H9 (cell line): ENCODE results near the gene IRS2. TPM values are rescaled to one million over a fixed set of nuclear protein-coding genes. Genes with fewer than 3 reads are reported as not detected.

Experiments used
- DNase-seq: peaks from one replicate; pipeline ENCODE4 v3.0.0-alpha.2; 2017
- H2AFZ ChIP-seq: one replicate; pipeline ENCODE4 v1.6.1; 2013; ENCODE audit warnings: mild to moderate bottlenecking, low read length, control low read depth, moderate library complexity
- H2AK5ac ChIP-seq: 2 replicates; pipeline ENCODE4 v1.6.1; 2013; ENCODE audit warnings: low read length, control low read depth, mixed read lengths; ENCODE audit not compliant: insufficient read length
- H2BK120ac ChIP-seq: one replicate; pipeline ENCODE4 v1.6.1; 2013; ENCODE audit warnings: low read depth, mild to moderate bottlenecking, low read length, control low read depth, inconsistent platforms; ENCODE audit not compliant: poor library complexity, severe bottlenecking
- H2BK12ac ChIP-seq: 2 replicates; pipeline ENCODE4 v1.6.1; 2013; ENCODE audit warnings: low read length, control low read depth, mixed read lengths, low read depth; ENCODE audit not compliant: insufficient read length
- H2BK15ac ChIP-seq: 2 replicates; pipeline ENCODE4 v1.6.1; 2013; ENCODE audit warnings: low read depth, low read length, control low read depth
- H2BK20ac ChIP-seq: one replicate; pipeline ENCODE4 v1.6.1; 2013; ENCODE audit warnings: low read depth, mild to moderate bottlenecking, low read length, control low read depth, inconsistent platforms; ENCODE audit not compliant: poor library complexity, severe bottlenecking
- H2BK5ac ChIP-seq: 2 replicates; pipeline ENCODE4 v1.6.1; 2013; ENCODE audit warnings: low read length, control low read depth, mixed read lengths; ENCODE audit not compliant: insufficient read length
- H3K14ac ChIP-seq: 2 replicates; pipeline ENCODE4 v1.6.1; 2013; ENCODE audit warnings: low read length, control low read depth; ENCODE audit not compliant: insufficient read depth
- H3K18ac ChIP-seq: 2 replicates; pipeline ENCODE4 v1.6.1; 2013; ENCODE audit warnings: low read depth, mild to moderate bottlenecking, mixed read lengths, low read length, control low read depth; ENCODE audit not compliant: insufficient read length
- H3K23ac ChIP-seq: 2 replicates; pipeline ENCODE4 v1.6.1; 2013; ENCODE audit warnings: low read length, control low read depth, mixed read lengths, low read depth; ENCODE audit not compliant: insufficient read length
- H3K23me2 ChIP-seq: 2 replicates; pipeline ENCODE4 v1.6.1; 2013; ENCODE audit warnings: low read depth, mild to moderate bottlenecking, mixed read lengths, low read length, control low read depth; ENCODE audit not compliant: insufficient read length, poor library complexity, severe bottlenecking
- H3K27ac ChIP-seq: 2 replicates; pipeline ENCODE4 v1.5.1; 2013; ENCODE audit warnings: low read length, control low read depth, mixed read lengths, low read depth; ENCODE audit not compliant: insufficient read length
- H3K27me3 ChIP-seq: 2 replicates; pipeline ENCODE4 v1.6.1; 2013; ENCODE audit warnings: low read length, control low read depth, inconsistent platforms; ENCODE audit not compliant: insufficient read depth
- H3K4ac ChIP-seq: 2 replicates; pipeline ENCODE4 v1.6.1; 2013; ENCODE audit warnings: low read depth, mild to moderate bottlenecking, control low read depth, inconsistent platforms, low read length, moderate library complexity
- H3K4me1 ChIP-seq: 2 replicates; pipeline ENCODE4 v1.6.1; 2013; ENCODE audit warnings: low read length, control low read depth, inconsistent platforms; ENCODE audit not compliant: insufficient read depth
- H3K4me2 ChIP-seq: 2 replicates; pipeline ENCODE4 v1.6.1; 2013; ENCODE audit warnings: low read length, control low read depth, mixed read lengths; ENCODE audit not compliant: insufficient read length, insufficient read depth
- H3K56ac ChIP-seq: 2 replicates; pipeline ENCODE4 v1.6.1; 2013; ENCODE audit warnings: low read depth, mild to moderate bottlenecking, mixed read lengths, low read length, control low read depth; ENCODE audit not compliant: insufficient read length
- H3K79me1 ChIP-seq: 2 replicates; pipeline ENCODE4 v1.6.1; 2013; ENCODE audit warnings: low read depth, mild to moderate bottlenecking, moderate library complexity, low read length, control low read depth, inconsistent platforms; ENCODE audit not compliant: insufficient read depth, poor library complexity, severe bottlenecking
- H3K79me2 ChIP-seq: 2 replicates; pipeline ENCODE4 v1.6.1; 2013; ENCODE audit warnings: low read length, control low read depth, inconsistent platforms; ENCODE audit not compliant: insufficient read depth
- H3K9ac ChIP-seq: 2 replicates; pipeline ENCODE4 v1.6.1; 2013; ENCODE audit warnings: low read length, control low read depth, mixed read lengths; ENCODE audit not compliant: insufficient read length; ENCODE audit errors: extremely low read depth
- H3K9me3 ChIP-seq: one replicate; pipeline ENCODE4 v1.6.1; 2013; ENCODE audit warnings: low read depth, low read length, inconsistent platforms; ENCODE audit not compliant: control insufficient read depth
- H3T11ph ChIP-seq: one replicate; pipeline ENCODE4 v1.6.1; 2013; ENCODE audit warnings: mild to moderate bottlenecking, low read length, control low read depth, inconsistent platforms
- H4K20me1 ChIP-seq: one replicate; pipeline ENCODE4 v1.6.1; 2013; ENCODE audit not compliant: control insufficient read depth, insufficient read length, insufficient read depth
- H4K5ac ChIP-seq: 2 replicates; pipeline ENCODE4 v1.6.1; 2013; ENCODE audit warnings: low read depth, mild to moderate bottlenecking, mixed read lengths, low read length, control low read depth; ENCODE audit not compliant: insufficient read length
- H4K8ac ChIP-seq: replicated peaks from 2 replicates; pipeline ENCODE4 v1.6.1; 2013; ENCODE audit warnings: low read length, control low read depth, mixed read lengths, low read depth; ENCODE audit not compliant: insufficient read length
- H4K91ac ChIP-seq: 2 replicates; pipeline ENCODE4 v1.6.1; 2013; ENCODE audit warnings: low read depth, mild to moderate bottlenecking, moderate library complexity, mixed read lengths, low read length, control low read depth; ENCODE audit not compliant: insufficient read length
- H3K27ac Mint-ChIP-seq, 3 experiments: 2 replicates in 2 of 3; 3 replicates in 1 of 3; pipeline ENCODE4 v1.8.0; 2020 to 2021; ENCODE audit warnings: mixed read lengths in 3 of 3, mild to moderate bottlenecking in 1 of 3, moderate library complexity in 1 of 3
- H3K27me3 Mint-ChIP-seq: 2 replicates; pipeline ENCODE4 v1.8.0; 2021; ENCODE audit warnings: low read depth, mild to moderate bottlenecking, moderate library complexity, mixed read lengths
- H3K36me3 Mint-ChIP-seq, 3 experiments: 2 replicates in 2 of 3; 3 replicates in 1 of 3; pipeline ENCODE4 v1.8.0; 2020 to 2021; ENCODE audit warnings: low read depth in 3 of 3, mixed read lengths in 3 of 3; ENCODE audit not compliant: insufficient read depth in 1 of 3
- H3K4me1 Mint-ChIP-seq, 2 experiments: 2 replicates each; pipeline ENCODE4 v1.8.0; 2020; ENCODE audit warnings: mixed read lengths in 2 of 2
- H3K4me3 Mint-ChIP-seq, 2 experiments: 2 replicates in 1 of 2; 3 replicates in 1 of 2; pipeline ENCODE4 v1.8.0; 2020 to 2021; ENCODE audit warnings: mild to moderate bottlenecking in 2 of 2, mixed read lengths in 2 of 2, moderate library complexity in 1 of 2
- H3K9me3 Mint-ChIP-seq, 2 experiments: 2 replicates in 1 of 2; 3 replicates in 1 of 2; pipeline ENCODE4 v1.8.0; 2020; ENCODE audit warnings: mild to moderate bottlenecking in 2 of 2, mixed read lengths in 2 of 2, moderate library complexity in 1 of 2
- WGBS: extraction: QIAGEN DNeasy Blood & Tissue Kit; methylation state at CpG from one replicate; pipeline ENCODE4 v1.1.7; 2013; ENCODE audit warnings: missing lambda C conversion rate, low lambda C conversion rate, mixed read lengths; ENCODE audit not compliant: insufficient read length; ENCODE audit errors: extremely low coverage; 5-methylcytosine and 5-hydroxymethylcytosine counted together
- total RNA-seq: library from RNA; stranded (reverse); gene quantifications from 2 replicates; pipeline ENCODE4 v1.2.1, GENCODE V29; 2021
- TF ChIP-seq, protein P1 (sequence below): fragments of 200-600 bp; sonication (generic); conservative IDR thresholded peaks from 3 replicates; pipeline ENCODE4 v1.8.0; 2021; ENCODE audit warnings: antibody characterized with exemption, mild to moderate bottlenecking

Gene IRS2
- total RNA-seq, 1 experiment from 2014 or later = 10.1 TPM

- Histone ChIP-seq H4K91ac (no peak overlapping the region), H4K8ac (no peak overlapping the region), H4K20me1 (no peaks in the 10 kb centered on the region), H3K27me3 (no peaks in the 10 kb centered on the region), H3T11ph (no peak overlapping the region), H3K9ac (no peak overlapping the region), H2BK20ac (no peak overlapping the region), H2BK12ac (no peak overlapping the region), H3K4me1 (no peaks in the 10 kb centered on the region), H3K4ac (no peak overlapping the region), H2BK120ac (no peak overlapping the region), H2BK5ac (no peak overlapping the region), H2AK5ac (no peak overlapping the region), H3K27ac (no peak overlapping the region), H3K79me1 (no peaks in the 10 kb centered on the region), H3K4me2 (no peak overlapping the region), H3K79me2 (no peaks in the 10 kb centered on the region), H3K23me2 (no peaks in the 10 kb centered on the region), H2BK15ac (no peak overlapping the region), H3K18ac (no peak overlapping the region), H2AFZ (no peak overlapping the region), H3K9me3 (no peaks in the 10 kb centered on the region), H3K14ac (no peak overlapping the region), H3K23ac (no peak overlapping the region), H3K56ac (no peak overlapping the region), H4K5ac (no peak overlapping the region)
- H3K9me3 Mint-ChIP-seq = no peaks in the 10 kb centered on the region
- TF ChIP-seq, protein P1, sequence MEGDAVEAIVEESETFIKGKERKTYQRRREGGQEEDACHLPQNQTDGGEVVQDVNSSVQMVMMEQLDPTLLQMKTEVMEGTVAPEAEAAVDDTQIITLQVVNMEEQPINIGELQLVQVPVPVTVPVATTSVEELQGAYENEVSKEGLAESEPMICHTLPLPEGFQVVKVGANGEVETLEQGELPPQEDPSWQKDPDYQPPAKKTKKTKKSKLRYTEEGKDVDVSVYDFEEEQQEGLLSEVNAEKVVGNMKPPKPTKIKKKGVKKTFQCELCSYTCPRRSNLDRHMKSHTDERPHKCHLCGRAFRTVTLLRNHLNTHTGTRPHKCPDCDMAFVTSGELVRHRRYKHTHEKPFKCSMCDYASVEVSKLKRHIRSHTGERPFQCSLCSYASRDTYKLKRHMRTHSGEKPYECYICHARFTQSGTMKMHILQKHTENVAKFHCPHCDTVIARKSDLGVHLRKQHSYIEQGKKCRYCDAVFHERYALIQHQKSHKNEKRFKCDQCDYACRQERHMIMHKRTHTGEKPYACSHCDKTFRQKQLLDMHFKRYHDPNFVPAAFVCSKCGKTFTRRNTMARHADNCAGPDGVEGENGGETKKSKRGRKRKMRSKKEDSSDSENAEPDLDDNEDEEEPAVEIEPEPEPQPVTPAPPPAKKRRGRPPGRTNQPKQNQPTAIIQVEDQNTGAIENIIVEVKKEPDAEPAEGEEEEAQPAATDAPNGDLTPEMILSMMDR = no peak
- no peaks in the 10 kb centered on the region for H3K4me1 Mint-ChIP-seq
- H3K27me3 Mint-ChIP-seq = no peaks in the 10 kb centered on the region
- WGBS = no CpG with 5 or more reads among the region's 1 CpG
- no peaks in the 10 kb centered on the region; a peak in 1 of 7 replicates for H3K36me3 Mint-ChIP-seq
- no peak overlapping the region for H3K4me3 Mint-ChIP-seq
- DNase-seq = no peak
- H3K27ac Mint-ChIP-seq = no peak overlapping the region
These were observed 17.4 kb upstream of the IRS2 start for GRCh38 chr13:109803825-109804224.
